ENCODE data around the gene PTPN2.

- TF ChIP-seq CTCF (IDR thresholded peaks at IDR 0.05; ENCODE audit: poor library complexity, severe bottlenecking) = no peak
- TF ChIP-seq TAF1 (IDR thresholded peaks at IDR 0.05; ENCODE audit: low read depth) = no peak
Observed at GRCh38 chr18:12891561-12891960, 7.5 kb upstream of the PTPN2 start.

Measured in neural cell (in vitro differentiated cells).